A549 (cell line): ENCODE data around the gene SLC66A3. TPM values are rescaled to one million over a fixed set of nuclear protein-coding genes. Genes with fewer than 3 reads are reported as not detected.

Experiments
- ATAC-seq, 2 experiments: fragments of 200-7000 bp in 1 of 2; fragments of >200 bp in 1 of 2; cut with Nextera tagmentation in 1 of 2; cut with Tn5 transposase in 1 of 2; 3 replicates each; pipeline versions ENCODE4 v1.8.0 to v1.9.1; 2018 to 2020; ENCODE audit warnings: mild to moderate bottlenecking in 1 of 2, moderate library complexity in 1 of 2
- CTCF ChIA-PET: fragments of 300-600 bp; sonication (Branson Sonifier 250); formaldehyde crosslinking; extraction: SDS; loops from one replicate; lab custom pipeline; 2021; ENCODE audit warnings: antibody characterized with exemption, inconsistent platforms; lab: Yijun Ruan, JAX
- POLR2A ChIA-PET: fragments of 350-600 bp; formaldehyde crosslinking; extraction: SDS; loops from one replicate; lab custom pipeline; 2021; ENCODE audit warnings: antibody characterized with exemption, inconsistent platforms; lab: Yijun Ruan, JAX
- DNase-seq, 2 experiments: peaks; one replicate each; pipeline versions ENCODE4 v3.0.0 to v3.0.0-alpha.2; 2011 to 2016; ENCODE audit warnings: low read depth in 1 of 2, low spot score in 1 of 2
- FAIRE-seq: peaks from 2 replicates; lab custom pipeline; 2011; peaks lifted over from hg19 to GRCh38; lab: Jason Lieb, UNC
- H3K27ac ChIP-seq, 2 experiments: fragments of >200 bp; sonication (Bioruptor Twin); formaldehyde crosslinking; 3 replicates each; pipeline ENCODE4 v1.5.1; 2016 to 2017
- H3K4me1 ChIP-seq: fragments of >200 bp; sonication (Bioruptor Twin); formaldehyde crosslinking; 3 replicates; pipeline ENCODE4 v1.6.1; 2016
- H3K4me2 ChIP-seq: fragments of >200 bp; sonication (Bioruptor Twin); formaldehyde crosslinking; 3 replicates; pipeline ENCODE4 v1.6.1; 2016
- H3K4me3 ChIP-seq: fragments of >200 bp; sonication (Bioruptor Twin); formaldehyde crosslinking; 3 replicates; pipeline ENCODE4 v1.5.1; 2016
- H3K9me3 ChIP-seq: fragments of >200 bp; sonication (Bioruptor Twin); formaldehyde crosslinking; 3 replicates; pipeline ENCODE4 v1.6.1; 2016
- EHF ChIP-seq: fragments of 250-450 bp; sonication (Bioruptor Pico); IDR thresholded peaks from 2 replicates; pipeline ENCODE4 v1.5.0; 2020; ENCODE audit warnings: mild to moderate bottlenecking
- ESRRA ChIP-seq: fragments of 150-350 bp; IDR thresholded peaks from 2 replicates; pipeline ENCODE4 v1.6.1; 2014; ENCODE audit warnings: mild to moderate bottlenecking, low read length, borderline replicate concordance
- FOSL2 ChIP-seq, 2 experiments: fragments of 450-650 bp in 1 of 2; fragments of >200 bp in 1 of 2; sonication (Bioruptor Twin) in 1 of 2; formaldehyde crosslinking; IDR thresholded peaks; 2 replicates each; pipeline versions ENCODE4 v1.5.0 to v1.6.1; 2016 to 2020; ENCODE audit warnings: mild to moderate bottlenecking in 1 of 2, moderate library complexity in 1 of 2
- GATA3 ChIP-seq: IDR thresholded peaks from 2 replicates; pipeline ENCODE4 v1.6.1; 2012; ENCODE audit warnings: borderline replicate concordance
- HOXB13 ChIP-seq: fragments of 250-450 bp; sonication (Bioruptor Pico); IDR thresholded peaks from 2 replicates; pipeline ENCODE4 v1.5.0; 2020; ENCODE audit warnings: low read depth, mild to moderate bottlenecking, moderate library complexity
- JUN ChIP-seq, 2 experiments: fragments of >200 bp; sonication (Bioruptor Twin); formaldehyde crosslinking; IDR thresholded peaks; 2 replicates in 1 of 2; 3 replicates in 1 of 2; pipeline ENCODE4 v1.6.1; 2016 to 2017
- NFE2L2 ChIP-seq: fragments of 150-350 bp; conservative IDR thresholded peaks from 2 replicates; pipeline ENCODE4 v1.6.1; 2014; ENCODE audit warnings: low read length
- PHF8 ChIP-seq: fragments of 200-600 bp; sonication (generic); IDR thresholded peaks from 2 replicates; pipeline ENCODE4 v1.6.1; 2016; ENCODE audit warnings: low read depth, mild to moderate bottlenecking, antibody characterized with exemption, moderate library complexity, borderline replicate concordance
- POLR2AphosphoS2 ChIP-seq: conservative IDR thresholded peaks from 2 replicates; pipeline ENCODE4 v1.6.1; 2012; ENCODE audit warnings: low read length, improper control_type of control experiment, inconsistent platforms
- RARB ChIP-seq: fragments of 250-450 bp; sonication (Bioruptor Pico); IDR thresholded peaks from 2 replicates; pipeline ENCODE4 v1.8.0; 2021; ENCODE audit warnings: mild to moderate bottlenecking, moderate library complexity
- RCOR1 ChIP-seq: fragments of 150-350 bp; IDR thresholded peaks from 2 replicates; pipeline ENCODE4 v1.6.1; 2014; ENCODE audit warnings: antibody characterized with exemption, low read length, low read depth
- SREBF2 ChIP-seq: fragments of 450-650 bp; IDR thresholded peaks from 2 replicates; pipeline ENCODE4 v1.6.1; 2014; ENCODE audit warnings: mild to moderate bottlenecking, moderate library complexity
- TFCP2L1 ChIP-seq: fragments of 250-450 bp; sonication (Bioruptor Pico); IDR thresholded peaks from 2 replicates; pipeline ENCODE4 v1.5.0; 2021; ENCODE audit warnings: mild to moderate bottlenecking
- ZC3H11A ChIP-seq: fragments of 450-650 bp; IDR thresholded peaks from 2 replicates; pipeline ENCODE4 v1.6.1; 2014; ENCODE audit warnings: antibody characterized with exemption, mild to moderate bottlenecking
- ZNF302 ChIP-seq: fragments of 250-450 bp; sonication (Bioruptor Pico); IDR thresholded peaks from 2 replicates; pipeline ENCODE4 v1.9.0; 2021; ENCODE audit warnings: inconsistent platforms, mild to moderate bottlenecking, moderate library complexity
- WGBS: methylation state at CpG from one replicate; pipeline ENCODE4 v1.1.6; 2017; ENCODE audit errors: missing lambda C conversion rate; 5-methylcytosine and 5-hydroxymethylcytosine counted together
- polyA plus RNA-seq, 4 experiments: library from polyadenylated mRNA; depleted of rRNA in 3 of 4; stranded (reverse); fragments of >200 nt; fragmentation: RNase III in 1 of 4; extraction: RNeasy Plus Mini Kit Qiagen cat#74134 plus additional on column Dnase treatment in 1 of 4; gene quantifications; 2 replicates in 3 of 4; 3 replicates in 1 of 4; pipeline ENCODE4 v1.2.3, GENCODE V29; 2011 to 2017
- TF ChIP-seq, protein P1 (sequence below): fragments of 250-450 bp; sonication (Bioruptor Pico); IDR thresholded peaks from 2 replicates; pipeline ENCODE4 v1.5.0; 2021; ENCODE audit warnings: mild to moderate bottlenecking, moderate library complexity, borderline replicate concordance
- TF ChIP-seq, protein P2 (sequence below): fragments of 150-350 bp; IDR thresholded peaks from 2 replicates; pipeline ENCODE4 v1.6.1; 2014; ENCODE audit warnings: low read depth, mild to moderate bottlenecking, low read length
- TF ChIP-seq, protein P3 (sequence below): fragments of >200 bp; sonication (Bioruptor Twin); formaldehyde crosslinking; IDR thresholded peaks from 3 replicates; pipeline ENCODE4 v1.5.1; 2016

SLC66A3 gene
- polyA plus RNA-seq, 2 of the 4 experiments (the other 2 are of a cell fraction), result 24.9 to 69.8 TPM

DNA sequence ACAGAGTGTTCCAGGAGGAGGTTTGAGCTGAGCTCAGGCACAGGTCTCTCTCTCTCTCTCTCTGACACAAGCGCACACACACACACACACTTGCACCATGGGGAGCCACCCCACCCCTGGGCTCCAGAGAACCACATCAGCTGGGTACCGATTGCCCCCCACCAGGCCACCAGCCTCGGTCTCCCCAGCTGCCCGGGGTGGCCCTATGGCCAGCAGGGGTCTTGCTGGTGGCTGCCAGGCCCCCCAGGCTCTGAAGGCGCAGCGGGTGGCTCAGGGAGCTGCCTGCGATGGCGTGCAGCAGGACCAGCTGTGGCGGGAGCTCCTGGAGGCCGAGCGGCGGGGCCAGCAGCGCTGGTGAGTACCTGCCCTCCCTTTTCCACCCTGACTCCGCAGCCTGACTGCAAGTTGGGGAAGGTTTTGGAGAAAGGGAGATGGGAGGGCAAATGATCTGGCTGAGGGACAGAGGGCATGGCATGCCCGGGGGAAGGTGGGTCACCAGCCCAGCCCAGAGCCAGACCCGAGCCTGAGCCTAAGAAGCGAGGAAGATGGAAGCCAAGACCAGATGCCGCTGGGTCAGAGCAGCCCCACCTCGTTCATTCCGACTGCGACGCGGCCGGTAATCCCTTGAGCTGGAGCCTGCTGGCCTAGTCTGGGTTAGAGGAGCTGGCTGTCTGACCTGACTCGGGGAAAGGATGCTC lies 21.9 kb upstream of the SLC66A3 start:
- POLR2A ChIA-PET, result interaction anchor here (0.5 to 2.6 kb wide), 11 partner anchors 10 to 451 kb away, joined by 3 to 17 read pairs (median 3); partner anchors contain the start of gene SLC66A3
- FAIRE-seq, result no peak
- WGBS, result 92% methylated on average over 20 of the region's 25 CpGs

DNA sequence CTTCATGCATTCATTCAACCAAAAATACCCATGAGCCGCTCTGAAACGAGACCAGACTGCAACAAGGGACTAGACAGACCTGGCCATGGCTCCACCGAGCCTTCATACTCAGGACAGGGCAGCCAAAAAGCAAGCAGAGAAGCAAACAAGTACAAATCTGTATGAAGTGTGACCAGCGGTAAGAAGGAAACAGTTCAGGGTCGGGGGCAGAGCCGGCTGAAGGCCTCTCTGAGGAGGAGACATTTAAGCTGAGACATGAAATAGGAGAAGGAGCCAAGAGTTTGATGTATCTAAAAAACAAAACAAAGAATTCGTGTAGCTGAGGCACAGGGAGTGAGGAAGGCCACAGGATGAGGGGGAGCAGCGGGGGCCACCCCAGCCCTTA lies 21.3 kb upstream of the SLC66A3 start:
- ATAC-seq, result no peak
- ChIA-PET CTCF (interaction anchor here (0.9 to 24.7 kb wide), 26 partner anchors 10 to 647 kb away, joined by 3 to 1025 read pairs (median 14); partner anchors contain the start of genes E2F6, KCNF1, ROCK2 and SLC66A3), POLR2A (interaction anchor here (1.4 to 1.7 kb wide), 2 partner anchors 10 to 313 kb away, joined by 3 to 6 read pairs; no protein-coding TSS in a partner anchor)
- FAIRE-seq, result no peak
- Histone ChIP-seq H3K27ac (no peak overlapping the region), H3K4me2 (no peak overlapping the region), H3K4me3 (no peak overlapping the region), H3K9me3 (no peaks in the 10 kb centered on the region), H3K4me1 (peaks cover 16% of the 10 kb centered on the region; the same call in 2 of the 3 replicates)
- DNase-seq, result no peak
- TF ChIP-seq, protein P1, sequence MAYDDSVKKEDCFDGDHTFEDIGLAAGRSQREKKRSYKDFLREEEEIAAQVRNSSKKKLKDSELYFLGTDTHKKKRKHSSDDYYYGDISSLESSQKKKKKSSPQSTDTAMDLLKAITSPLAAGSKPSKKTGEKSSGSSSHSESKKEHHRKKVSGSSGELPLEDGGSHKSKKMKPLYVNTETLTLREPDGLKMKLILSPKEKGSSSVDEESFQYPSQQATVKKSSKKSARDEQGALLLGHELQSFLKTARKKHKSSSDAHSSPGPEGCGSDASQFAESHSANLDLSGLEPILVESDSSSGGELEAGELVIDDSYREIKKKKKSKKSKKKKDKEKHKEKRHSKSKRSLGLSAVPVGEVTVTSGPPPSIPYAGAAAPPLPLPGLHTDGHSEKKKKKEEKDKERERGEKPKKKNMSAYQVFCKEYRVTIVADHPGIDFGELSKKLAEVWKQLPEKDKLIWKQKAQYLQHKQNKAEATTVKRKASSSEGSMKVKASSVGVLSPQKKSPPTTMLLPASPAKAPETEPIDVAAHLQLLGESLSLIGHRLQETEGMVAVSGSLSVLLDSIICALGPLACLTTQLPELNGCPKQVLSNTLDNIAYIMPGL (CRISPR knock-in tag), result no peak
- TF ChIP-seq, protein P2, sequence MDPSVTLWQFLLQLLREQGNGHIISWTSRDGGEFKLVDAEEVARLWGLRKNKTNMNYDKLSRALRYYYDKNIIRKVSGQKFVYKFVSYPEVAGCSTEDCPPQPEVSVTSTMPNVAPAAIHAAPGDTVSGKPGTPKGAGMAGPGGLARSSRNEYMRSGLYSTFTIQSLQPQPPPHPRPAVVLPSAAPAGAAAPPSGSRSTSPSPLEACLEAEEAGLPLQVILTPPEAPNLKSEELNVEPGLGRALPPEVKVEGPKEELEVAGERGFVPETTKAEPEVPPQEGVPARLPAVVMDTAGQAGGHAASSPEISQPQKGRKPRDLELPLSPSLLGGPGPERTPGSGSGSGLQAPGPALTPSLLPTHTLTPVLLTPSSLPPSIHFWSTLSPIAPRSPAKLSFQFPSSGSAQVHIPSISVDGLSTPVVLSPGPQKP, result no peak
- TF ChIP-seq RARB (CRISPR knock-in tag), result no peak
- 89% methylated on average over 8 of the region's 8 CpGs for whole genome bisulfite sequencing

More for the DNA sequence above, 21.9 kb upstream of the SLC66A3 start:
- peak overlapping the region; percentile 77 to 86 for H3K27ac ChIP-seq
- peak overlapping the region; percentile 80 for H3K4me2 ChIP-seq
- TF ChIP-seq HOXB13 (CRISPR knock-in tag), result no peak
- no peak for TF ChIP-seq ZNF302 (CRISPR knock-in tag)
- no peak for TF ChIP-seq EHF (CRISPR knock-in tag)
- TF ChIP-seq PHF8, result no peak
- TF ChIP-seq SREBF2, result no peak
- no peak for TF ChIP-seq FOSL2 (IDR thresholded peaks at IDR 0.05)
- TF ChIP-seq FOSL2 (CRISPR knock-in tag; IDR thresholded peaks at IDR 0.05), result no peak
- TF ChIP-seq NFE2L2, result no peak
- no peak for TF ChIP-seq RCOR1
- TF ChIP-seq TFCP2L1 (CRISPR knock-in tag), result no peak
- ATAC-seq (no peak), DNase-seq (no peak)
- CTCF ChIA-PET, result interaction anchor here (0.6 to 24.7 kb wide), 130 partner anchors 9 to 652 kb away, joined by 3 to 1025 read pairs (median 7); partner anchors contain the start of genes E2F6, KCNF1, NTSR2 and PDIA6
- H3K9me3 ChIP-seq, result no peaks in the 10 kb centered on the region
- peak overlapping the region; percentile 51 for H3K4me3 ChIP-seq
- peaks cover 16% of the 10 kb centered on the region; the same call in 2 of the 3 replicates for H3K4me1 ChIP-seq

DNA sequence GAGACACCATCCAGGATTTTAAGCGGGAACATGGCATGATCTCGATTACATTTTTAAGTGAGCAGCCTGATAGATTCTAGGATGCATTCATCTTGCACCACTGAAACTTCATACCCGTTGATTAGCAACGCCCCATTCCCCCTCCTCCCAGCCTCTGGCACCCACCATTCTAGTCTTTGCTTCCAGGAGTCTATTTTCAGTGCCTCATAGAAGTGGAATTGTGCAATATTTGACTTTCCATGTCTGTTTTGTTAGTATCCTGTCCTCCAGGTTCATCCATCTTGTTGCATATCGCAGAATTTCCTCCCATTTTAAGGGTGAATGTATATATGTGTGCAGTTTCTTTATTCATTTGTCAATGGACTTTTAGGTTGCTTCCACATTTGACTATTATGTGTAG lies 20.9 kb upstream of the SLC66A3 start:
- FAIRE-seq, result no peak
- H3K27ac ChIP-seq, result no peak overlapping the region
- no peak overlapping the region for H3K4me2 ChIP-seq
- no peaks in the 10 kb centered on the region for H3K9me3 ChIP-seq
- CTCF ChIA-PET, result interaction anchor here (0.9 to 24.7 kb wide), 11 partner anchors 10 to 450 kb away, joined by 4 to 1025 read pairs (median 33); partner anchors contain the start of genes KCNF1, ROCK2 and SLC66A3
- no peak overlapping the region for H3K4me3 ChIP-seq
- no peak for ATAC-seq
- WGBS, result 77% methylated on average over 5 of the region's 5 CpGs
- no peak for TF ChIP-seq ESRRA
- no peak for DNase-seq
- peaks cover 16% of the 10 kb centered on the region; the same call in 2 of the 3 replicates for H3K4me1 ChIP-seq
- POLR2A ChIA-PET, result interaction anchor here (1.4 kb wide), 1 partner anchor 10 kb away, joined by 3 read pairs; no protein-coding TSS in a partner anchor

DNA sequence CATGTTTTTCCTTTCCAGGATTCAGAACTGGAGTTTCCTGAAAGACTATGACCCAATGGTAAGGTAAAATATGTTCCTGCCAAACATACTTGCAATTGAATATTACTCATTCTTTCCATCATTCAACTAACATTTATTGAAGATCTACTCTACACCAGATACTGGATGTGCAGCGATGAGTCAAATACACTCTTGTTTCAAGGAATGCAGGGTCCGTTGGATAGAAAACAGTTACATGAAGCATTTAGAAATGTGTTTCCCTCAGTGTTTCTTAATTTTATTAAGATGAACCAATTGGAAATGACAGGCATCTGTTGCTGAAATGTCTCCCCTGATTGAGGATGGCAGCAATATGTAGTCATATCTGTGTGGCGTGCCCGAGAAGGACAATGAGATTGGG lies 14.8 kb upstream of the SLC66A3 start:
- FAIRE-seq, result no peak
- TF ChIP-seq, protein P3, sequence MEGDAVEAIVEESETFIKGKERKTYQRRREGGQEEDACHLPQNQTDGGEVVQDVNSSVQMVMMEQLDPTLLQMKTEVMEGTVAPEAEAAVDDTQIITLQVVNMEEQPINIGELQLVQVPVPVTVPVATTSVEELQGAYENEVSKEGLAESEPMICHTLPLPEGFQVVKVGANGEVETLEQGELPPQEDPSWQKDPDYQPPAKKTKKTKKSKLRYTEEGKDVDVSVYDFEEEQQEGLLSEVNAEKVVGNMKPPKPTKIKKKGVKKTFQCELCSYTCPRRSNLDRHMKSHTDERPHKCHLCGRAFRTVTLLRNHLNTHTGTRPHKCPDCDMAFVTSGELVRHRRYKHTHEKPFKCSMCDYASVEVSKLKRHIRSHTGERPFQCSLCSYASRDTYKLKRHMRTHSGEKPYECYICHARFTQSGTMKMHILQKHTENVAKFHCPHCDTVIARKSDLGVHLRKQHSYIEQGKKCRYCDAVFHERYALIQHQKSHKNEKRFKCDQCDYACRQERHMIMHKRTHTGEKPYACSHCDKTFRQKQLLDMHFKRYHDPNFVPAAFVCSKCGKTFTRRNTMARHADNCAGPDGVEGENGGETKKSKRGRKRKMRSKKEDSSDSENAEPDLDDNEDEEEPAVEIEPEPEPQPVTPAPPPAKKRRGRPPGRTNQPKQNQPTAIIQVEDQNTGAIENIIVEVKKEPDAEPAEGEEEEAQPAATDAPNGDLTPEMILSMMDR, result no peak
- no peak for TF ChIP-seq FOSL2 (IDR thresholded peaks at IDR 0.05)
- 0 out of 2 replicates have a peak, but pooled peaks have one; percentile 3 for TF ChIP-seq FOSL2 (CRISPR knock-in tag; IDR thresholded peaks at IDR 0.05)
- no peak for TF ChIP-seq ZC3H11A
- TF ChIP-seq POLR2AphosphoS2, result no peak
- TF ChIP-seq RARB (CRISPR knock-in tag), result no peak
- TF ChIP-seq GATA3, result no peak
- no peak for TF ChIP-seq JUN (IDR thresholded peaks at IDR 0.05)
- no peaks in the 10 kb centered on the region for H3K9me3 ChIP-seq
- no peak overlapping the region for H3K4me3 ChIP-seq
- ChIA-PET POLR2A (no interaction called here), CTCF (interaction anchor here (1.0 to 16.6 kb wide), 3 partner anchors 8 to 442 kb away, joined by 4 to 224 read pairs (median 6); a partner anchor contains a TSS)
- DNase-seq, result no peak
- H3K27ac ChIP-seq, result no peak overlapping the region
- no peak overlapping the region for H3K4me2 ChIP-seq
- H3K4me1 ChIP-seq, result no peaks in the 10 kb centered on the region
- 60% methylated on average over 4 of the region's 4 CpGs for WGBS
- ATAC-seq, result no peak
